Stimulated activated CD4-positive, alpha-beta T cell treated with anti-CD3 and anti-CD28 coated beads, Interleukin-15, amount 100 ng/mL, for 1 hour (primary cell): Measurements from ENCODE around the gene CAB39.
"Not testable (repeated sequence)": the region's sequence is repeated elsewhere in the genome, so short reads cannot be mapped to it uniquely, and the experiment has no call there.

ENCODE experiments used
- DNase-seq, 2 donors: peaks; one replicate each; pipeline ENCODE4 v3.0.0-alpha.2; 2020; ENCODE audit warnings: low read depth in 1 of 2, low spot score in 1 of 2

The CAB39 gene

DNA sequence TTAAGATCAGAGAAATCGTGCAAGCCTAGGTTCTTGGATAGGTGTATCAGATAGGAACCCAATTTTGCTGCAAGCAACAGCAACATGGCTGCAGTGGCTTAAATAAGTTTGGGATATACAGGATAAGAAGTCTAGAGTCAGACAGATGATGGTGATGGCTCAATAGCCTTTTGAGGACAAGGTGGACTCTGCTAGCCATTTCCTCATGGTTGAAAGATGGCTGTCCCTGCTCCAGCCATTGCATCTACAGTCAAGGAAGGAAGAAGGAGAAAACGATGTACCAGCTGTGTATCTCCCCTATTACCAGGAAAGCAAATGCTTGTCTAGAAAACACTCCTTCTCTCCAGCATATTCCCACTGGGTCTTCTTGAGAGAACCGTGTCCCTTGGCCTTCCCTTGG lies 30.1 kb upstream of the CAB39 start:
- DNase-seq = no peak

DNA sequence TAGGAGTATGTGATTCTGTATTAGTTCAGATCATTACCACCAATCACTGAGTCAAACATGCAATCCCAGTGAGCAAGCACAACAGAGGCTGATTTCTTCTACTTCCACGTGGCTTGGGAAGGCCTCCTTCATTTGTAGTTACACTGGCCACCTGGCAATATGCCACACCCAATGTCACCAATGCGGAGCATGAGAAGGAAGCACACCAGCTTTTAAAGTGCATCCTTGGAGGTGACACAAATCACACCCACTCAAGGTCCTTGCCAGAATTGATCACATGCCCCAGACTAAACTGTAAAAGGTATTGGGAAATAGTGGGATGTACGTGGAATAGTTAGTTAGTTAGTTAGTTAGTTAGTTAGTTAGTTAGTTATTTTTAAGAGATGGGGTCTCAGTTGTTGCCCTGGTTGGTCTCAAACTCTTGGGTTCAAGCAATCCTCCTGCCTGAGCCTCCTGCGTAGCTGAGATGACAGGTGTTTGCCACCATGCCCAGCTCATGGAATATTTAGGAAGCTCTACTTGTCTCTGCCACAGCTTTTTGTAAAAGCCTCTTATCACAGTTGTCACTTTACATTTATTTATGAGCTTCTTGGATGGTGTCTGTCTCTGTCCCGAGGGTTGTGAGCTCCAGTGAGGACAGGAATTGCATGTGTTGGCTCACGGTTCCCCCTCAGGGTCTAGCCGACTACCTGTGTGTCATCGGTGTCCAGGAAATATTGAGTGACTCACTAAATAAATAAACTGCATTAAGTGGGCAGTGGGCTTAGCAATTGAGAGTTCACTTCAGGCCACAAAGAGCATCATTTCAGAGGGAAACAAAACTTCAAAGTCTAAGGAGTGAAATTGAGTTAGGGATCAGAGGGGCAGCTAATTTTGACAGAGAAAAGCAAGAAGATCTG lies 28.1 kb upstream of the CAB39 start:
- no peak for DNase-seq

DNA sequence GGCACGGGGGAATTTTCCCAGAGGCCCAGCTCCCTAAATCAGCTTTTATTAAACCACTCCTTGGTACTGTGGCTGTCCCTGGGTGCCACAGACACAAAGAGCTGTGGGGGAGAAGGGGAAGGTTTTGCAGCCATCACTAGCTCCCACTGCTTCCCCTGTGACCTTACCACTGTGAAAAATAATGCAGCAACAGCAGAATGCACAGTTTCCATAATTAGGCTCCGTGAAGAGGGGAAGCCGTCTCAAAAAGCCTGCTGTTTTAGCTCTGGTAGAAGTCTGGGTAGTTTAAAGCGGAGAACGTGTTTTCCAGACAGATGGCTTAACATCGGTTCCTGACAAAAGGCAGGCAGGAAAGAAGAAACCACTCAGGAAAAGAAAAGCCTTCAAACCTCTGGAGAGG lies 27.5 kb upstream of the CAB39 start:
- DNase-seq = no peak

DNA sequence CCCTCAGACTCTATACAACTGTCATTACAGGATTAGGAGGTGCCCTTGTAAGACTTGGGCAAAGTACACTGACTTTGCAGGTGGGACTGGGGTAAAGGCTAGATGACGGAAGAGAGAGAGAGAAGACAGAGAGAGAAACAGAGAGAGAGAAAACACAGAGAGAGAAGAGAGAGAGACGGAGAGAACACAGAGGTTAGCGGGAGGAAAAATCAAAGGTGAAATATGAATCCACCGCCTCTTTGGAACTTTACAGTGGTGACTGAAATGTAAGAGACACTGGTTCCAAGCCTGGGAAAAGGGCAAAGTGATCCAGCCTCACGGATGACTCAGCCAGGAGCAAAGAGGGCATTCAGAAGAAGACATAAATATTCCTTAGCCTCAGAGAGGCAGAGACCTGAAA lies 25.1 kb upstream of the CAB39 start:
- no peak for DNase-seq

DNA sequence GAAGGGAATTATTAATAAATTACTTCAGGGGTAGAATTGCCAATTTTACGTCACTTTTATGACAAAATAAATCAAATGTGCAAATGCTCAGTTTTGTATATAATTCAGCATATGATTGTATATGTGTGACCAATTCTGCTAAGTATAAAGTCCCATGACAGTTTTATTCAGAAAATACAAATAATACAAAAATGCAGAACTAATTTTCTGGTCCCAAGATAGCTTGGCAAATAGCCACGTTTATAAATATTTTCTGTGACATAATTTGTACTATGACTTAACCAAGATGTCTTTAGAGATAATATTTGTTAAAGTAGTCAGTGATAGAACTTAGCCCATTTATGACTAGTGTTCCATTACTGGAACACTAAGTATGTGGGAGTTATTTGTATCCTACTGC lies 24.2 kb upstream of the CAB39 start:
- DNase-seq = no peak

DNA sequence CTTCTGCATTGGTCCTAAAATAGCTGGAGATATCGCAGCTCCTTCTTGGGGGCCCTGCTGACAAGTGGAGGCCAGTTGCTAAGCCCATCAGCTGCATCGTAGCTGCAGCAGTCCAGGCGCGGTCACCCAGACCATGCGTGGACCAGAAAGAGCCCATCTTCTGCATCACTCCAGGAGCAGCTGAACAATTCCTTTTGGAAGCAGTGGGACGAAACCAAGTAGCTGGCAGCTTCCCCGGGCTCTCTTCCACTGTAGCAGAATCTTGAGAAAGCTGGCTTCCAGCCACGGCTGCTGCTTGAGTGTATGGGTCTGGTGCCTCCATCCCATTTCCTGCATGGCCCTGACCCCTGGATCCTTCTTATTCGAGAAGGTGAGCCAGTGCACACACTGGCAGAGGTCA lies 22.2 kb upstream of the CAB39 start:
- DNase-seq = no peak

DNA sequence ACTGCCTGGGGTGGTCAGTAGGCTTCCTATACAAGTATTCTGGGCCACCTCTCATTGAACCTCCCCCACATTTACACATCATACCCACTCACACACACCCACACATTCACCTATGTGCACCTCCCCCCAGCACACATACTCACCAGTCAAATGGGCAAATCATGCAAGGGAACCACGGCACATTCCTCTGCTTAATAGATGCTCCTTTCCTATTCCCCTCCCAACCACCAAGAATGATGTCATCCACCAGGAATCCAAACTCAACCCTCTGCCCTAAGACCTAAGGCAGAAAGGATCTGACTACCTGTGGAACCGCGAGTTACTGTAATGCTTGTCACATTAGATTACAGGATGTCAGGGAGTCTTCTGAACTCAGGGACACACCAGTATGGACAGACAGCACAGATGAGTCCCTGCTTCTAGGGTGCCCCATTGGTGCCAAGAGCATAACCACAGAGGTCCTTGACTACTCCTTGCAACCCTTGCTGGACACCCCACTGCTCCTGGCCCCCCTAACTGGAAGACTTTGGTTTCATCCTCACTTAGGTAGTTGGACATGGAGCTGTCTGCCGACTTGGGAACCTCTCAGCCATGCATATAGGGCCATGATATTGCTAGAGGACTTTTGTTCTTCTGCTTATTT lies 21.5 kb upstream of the CAB39 start:
- DNase-seq = no peak

DNA sequence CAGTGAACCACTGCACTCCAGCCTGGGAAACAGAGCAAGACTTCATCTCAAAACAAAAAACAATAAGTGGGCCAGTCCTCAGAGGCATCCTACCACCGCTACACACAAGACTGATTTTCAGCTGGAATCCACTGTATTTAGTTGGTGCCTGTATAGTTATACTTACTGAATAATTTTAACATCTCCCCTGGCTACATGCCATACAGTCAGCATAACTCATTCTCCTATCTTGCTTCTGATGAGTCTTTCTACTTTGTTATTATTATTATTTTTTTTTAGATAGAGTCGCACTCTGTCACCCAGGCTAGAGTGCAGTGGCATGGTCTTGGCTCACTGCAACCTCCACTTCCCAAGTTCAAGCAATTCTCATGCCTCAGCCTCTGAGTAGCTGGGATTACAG lies 19.9 kb upstream of the CAB39 start:
- no peak for DNase-seq

DNA sequence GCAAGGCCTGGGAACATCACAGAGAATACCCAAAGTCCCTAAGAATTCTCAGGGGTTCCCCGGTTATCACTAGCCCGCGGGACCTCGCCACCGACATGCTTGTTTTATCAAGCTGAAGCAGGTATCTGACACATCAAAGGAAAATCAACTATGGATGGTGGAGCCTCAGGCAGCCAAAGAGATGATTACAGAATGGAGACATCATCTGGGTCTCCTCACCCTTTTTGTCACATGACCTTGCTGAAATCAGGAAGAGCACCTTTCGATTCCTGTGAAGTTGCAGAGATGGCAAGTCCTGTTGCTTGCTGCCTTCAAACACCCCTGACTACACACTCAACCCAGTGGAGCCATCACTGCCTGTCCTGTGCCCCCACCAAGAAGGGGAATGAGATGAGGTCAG lies 19.2 kb upstream of the CAB39 start:
- DNase-seq = no peak

DNA sequence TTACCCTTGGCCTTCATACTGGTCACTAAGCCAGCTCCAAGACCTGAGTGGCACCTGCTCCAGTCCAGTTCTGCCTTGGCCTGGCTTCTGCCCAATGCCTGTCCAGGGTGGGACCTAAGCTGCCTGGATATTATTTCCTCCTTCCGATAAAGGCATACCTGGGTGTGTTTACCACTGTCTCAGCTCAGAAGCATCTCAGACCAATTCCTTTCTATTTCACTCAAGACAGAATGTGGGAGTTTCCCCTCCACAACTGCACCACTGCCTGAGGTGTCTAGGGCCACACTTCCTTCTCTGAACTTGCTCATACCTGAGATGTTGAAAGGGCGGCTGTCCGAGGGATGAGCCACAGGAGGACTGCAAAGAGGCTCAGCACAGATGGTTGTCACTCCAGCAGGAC lies 18.4 kb upstream of the CAB39 start:
- DNase-seq = no peak

DNA sequence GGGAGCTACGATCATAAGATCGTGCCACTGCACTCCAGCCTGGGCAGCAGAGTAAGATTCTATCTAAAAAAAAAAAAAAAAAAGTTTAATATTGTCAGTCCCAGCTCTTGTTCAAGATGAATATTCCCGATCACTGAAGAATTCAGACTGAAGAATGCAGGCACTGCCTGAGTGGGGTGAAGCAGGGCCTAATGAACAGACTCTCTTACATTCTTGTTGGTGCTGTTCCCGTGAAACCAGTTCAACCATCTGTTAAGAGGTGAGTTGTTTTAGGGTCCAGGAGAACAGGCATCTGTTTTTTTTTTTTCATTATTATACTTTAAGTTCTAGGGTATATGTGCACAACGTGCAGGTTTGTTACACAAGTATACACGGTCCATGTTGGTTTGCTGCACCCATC lies 17.1 kb upstream of the CAB39 start:
- DNase-seq = no peak

DNA sequence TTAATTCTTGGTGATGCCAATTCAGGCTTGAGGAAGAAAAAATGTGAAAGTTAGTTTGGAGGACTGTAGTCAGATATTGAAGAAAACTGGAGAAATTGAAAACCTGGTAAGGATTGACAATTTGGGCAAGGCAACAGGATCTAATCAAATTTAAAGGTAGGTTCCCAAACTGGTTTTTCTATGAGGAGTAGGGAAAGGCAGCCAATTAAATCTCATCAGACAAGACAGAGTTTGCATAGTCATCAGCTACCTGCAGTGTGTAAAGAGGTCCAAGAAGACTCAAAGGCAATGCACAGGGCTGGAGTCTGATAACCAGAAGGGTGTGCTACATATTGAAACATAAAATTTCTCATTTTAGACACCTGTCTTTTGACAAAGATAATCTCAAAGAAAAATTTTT lies 16.0 kb upstream of the CAB39 start:
- DNase-seq = no peak

DNA sequence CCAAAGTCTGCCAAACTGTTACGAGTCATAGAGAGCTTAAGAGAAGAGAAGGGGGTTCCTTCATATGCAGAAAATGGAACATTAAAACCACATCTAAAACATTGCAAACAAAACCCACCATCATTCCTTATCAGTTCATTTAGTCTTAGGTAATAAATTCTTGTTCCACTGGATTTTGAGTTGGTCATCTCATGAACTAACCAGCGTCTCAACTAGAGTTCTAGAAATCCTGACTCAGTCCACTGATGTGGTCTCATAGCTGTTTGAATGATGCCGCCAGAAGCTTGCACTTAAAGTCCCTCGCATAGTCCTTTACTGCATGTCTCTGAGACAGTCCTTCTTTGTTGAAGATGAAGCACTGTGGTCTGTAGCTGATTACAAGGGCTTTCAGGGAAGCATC lies 15.0 kb upstream of the CAB39 start:
- no peak for DNase-seq

DNA sequence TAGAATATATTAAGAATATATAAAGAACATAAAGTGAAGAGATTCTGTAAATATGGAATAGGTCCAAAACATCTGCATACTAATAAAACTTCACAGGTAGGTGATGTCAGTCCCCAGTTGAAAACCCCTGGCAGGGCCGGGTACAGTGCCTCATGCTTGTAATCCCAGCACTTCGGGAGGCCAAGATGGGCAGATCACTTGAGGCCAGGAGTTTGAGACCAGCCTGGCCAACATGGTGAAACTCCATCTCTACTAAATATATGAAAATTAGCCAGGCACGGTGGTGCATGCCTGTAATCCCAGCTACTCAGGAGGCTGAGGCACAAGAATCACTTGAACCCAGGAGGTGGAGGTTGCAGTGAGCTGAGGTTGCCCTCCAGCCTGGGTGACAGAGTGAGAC lies 13.9 kb upstream of the CAB39 start:
- DNase-seq = not testable (repeated sequence)

DNA sequence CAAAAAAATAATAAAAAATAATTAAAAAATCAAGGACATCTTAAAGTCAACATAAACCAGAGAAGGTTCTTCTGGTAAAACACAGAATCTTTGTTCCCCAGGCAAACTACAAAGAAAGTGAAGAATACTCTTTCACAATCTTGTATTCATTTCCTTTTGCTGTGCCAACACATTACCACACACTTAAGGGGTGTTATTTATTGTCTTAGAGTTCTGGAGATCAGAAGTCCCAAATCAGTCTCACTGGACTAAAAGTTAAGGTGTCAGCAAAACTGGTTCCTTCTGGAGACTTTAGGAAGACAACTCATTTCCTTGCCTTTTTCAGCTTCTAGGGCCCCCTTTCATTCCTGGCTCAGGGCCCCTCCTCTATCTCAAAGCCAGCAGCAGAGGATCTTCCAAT lies 12.2 kb upstream of the CAB39 start:
- DNase-seq = no peak

DNA sequence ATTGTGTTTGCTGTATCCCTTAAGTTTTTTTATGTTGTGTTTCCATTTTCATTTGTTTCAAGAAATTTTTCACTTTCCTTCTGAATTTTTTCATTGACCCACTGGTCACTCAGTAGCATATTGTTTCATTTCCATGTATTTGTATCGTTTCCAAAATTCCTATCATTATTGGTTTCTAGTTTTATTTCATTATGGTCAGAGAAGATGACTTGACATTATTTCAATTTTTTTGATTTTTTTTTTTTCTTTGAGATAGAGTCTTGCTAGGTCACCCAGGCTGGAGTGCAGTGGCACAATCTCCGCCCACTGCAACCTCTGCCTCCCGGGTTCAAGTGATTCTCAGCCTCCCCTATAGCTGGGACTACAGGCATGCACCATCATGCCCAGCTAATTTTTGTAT lies 11.3 kb upstream of the CAB39 start:
- no peak for DNase-seq

DNA sequence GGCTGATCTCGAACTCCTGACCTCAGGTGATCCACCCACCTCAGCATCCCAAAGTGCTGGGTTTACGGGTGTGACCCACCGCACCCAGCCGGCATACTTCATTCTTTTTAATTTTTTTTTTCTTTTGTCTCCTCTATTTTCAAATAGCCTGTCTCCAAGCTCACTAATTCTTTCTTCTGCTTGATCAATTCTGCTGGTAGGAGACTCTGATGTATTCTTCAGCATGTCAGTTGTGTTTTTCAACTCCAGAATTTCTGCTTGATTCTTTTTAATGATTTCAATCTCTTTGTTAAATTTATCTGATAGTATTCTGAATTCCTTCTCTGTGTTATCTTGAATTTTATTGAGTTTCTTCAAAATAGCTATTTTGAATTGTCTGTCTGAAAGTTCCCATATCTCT lies 10.2 kb upstream of the CAB39 start:
- DNase-seq = not testable (repeated sequence)

DNA sequence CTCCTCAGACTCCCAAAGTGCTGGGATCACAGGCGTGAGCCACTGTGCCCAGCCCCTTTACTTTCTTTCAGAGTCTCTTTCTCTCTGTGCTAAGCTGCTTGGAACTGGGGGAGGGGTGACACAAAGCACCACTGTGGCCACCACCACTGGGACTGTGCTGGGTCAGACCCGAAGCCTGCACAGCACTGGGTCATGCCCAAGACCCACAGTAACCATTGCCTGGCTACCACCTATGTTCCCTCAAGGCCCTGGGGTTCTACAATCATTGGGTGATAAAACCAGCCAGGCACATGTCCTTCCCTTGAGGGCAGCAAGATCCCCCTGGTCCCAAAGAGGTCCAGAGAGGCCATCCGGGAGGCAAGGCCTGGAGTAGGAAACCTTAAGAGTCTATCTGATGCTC lies 9.1 kb upstream of the CAB39 start:
- DNase-seq = no peak

DNA sequence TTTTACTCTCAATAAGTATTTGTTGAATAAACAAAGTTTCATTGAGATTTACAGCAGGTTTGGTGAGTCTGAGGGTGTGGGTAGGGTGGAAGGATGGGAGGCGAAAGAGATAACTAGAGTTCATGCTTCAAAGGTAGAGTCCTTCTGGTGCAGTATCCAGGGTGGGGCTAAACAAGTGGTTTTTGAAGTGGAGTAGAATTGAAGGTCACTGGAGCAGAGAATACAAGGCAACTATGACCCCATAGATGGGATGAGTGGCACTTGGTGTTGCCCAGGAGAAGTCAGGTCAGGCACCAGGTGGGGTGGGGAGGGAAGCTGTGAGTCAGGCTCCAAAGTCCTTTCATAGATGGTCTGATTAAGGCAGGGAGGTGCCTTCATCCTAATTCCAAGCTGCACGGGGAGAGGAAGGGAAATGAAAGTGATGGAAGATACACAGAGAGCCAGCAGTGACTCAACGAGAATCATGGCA lies 6.6 kb upstream of the CAB39 start:
- no peak for DNase-seq

DNA sequence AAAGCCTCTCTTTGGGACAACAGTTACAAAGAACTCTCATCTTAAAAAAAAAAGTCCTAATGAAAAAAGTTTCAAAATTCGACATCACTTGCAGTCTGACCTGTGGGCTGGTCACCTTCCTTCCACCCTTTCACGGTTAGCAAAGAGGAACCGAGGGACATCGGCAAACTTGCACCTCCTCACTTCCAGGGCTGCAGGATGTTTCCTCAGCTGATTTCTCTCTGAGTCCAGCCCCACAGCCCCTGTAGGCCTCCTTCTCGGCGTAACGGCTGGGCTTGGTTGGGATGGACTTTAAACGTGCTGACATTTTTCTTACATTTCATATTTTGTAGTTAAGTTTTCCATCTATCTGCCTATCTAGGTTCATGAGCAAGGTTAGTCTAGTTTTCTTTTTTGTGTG lies 5.7 kb upstream of the CAB39 start:
- DNase-seq = no peak

DNA sequence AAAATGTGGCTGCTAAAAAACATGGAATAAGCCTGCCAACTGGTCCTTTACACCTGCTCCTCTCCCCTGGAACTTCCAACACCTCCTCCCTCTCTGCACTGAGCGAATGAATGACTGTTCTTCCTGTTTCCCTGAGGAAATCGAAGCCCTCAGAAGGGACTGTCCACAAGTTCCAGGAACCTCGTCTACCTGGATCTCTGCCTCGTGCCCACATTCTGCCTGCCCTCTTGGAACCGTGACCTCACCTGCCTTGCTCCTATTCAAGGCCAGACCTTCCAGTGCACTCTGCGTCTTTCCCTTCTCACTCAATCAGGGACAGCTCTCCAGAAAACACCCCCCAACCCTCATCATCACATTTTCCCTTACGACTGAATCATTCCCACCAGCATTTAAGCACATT lies 4.4 kb upstream of the CAB39 start:
- no peak for DNase-seq

DNA sequence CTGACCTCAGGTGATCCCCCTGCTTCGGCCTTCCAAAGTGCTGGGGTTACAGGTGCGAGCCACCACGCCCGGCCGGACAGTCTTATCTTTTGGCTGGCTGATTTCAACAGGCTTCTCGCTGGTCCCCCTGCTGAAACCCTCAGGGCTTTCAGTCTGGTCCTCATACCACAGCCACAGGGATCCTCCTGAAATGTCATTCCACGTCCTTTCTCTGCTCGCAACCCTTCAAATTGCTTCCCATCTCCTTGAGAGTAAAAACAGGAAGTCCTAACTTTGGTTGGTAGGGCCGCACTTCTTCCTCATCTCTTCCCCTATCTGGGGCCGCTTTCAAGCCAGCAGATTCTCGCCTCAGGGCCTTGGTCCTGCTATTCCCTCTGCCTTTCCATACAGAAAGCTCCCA lies 1.4 kb upstream of the CAB39 start:
- no peak for DNase-seq
